H7 (cell line): ENCODE data around the gene PCSK5. TPM values are rescaled to one million over a fixed set of nuclear protein-coding genes. Genes with fewer than 3 reads are reported as not detected.
"Not testable (repeated sequence)": the region's sequence is repeated elsewhere in the genome, so short reads cannot be mapped to it uniquely, and the experiment has no call there.

Source experiments
- DNase-seq: peaks from one replicate; pipeline ENCODE4 v3.0.0; 2012
- H3K27me3 ChIP-seq: 2 replicates; pipeline ENCODE4 v1.6.0; 2011; ENCODE audit warnings: mild to moderate bottlenecking, low read length; ENCODE audit not compliant: control insufficient read depth, insufficient read depth
- H3K36me3 ChIP-seq: replicated peaks from 2 replicates; pipeline ENCODE4 v1.5.1; 2011; ENCODE audit warnings: low read length; ENCODE audit not compliant: control insufficient read depth, insufficient read depth
- H3K4me3 ChIP-seq: 2 replicates; pipeline ENCODE4 v1.5.1; 2011; ENCODE audit warnings: low read depth, mild to moderate bottlenecking, control low read depth, low read length, moderate library complexity; ENCODE audit not compliant: insufficient read depth
- total RNA-seq: library from RNA; depleted of rRNA; stranded (reverse); fragments of >200 nt; shearing (Covaris generic); gene quantifications from 2 replicates; pipeline ENCODE4 v1.2.3, GENCODE V29; 2014

PCSK5 gene
- total RNA-seq, 1 experiment from 2014 or later = 10.1 TPM

DNA sequence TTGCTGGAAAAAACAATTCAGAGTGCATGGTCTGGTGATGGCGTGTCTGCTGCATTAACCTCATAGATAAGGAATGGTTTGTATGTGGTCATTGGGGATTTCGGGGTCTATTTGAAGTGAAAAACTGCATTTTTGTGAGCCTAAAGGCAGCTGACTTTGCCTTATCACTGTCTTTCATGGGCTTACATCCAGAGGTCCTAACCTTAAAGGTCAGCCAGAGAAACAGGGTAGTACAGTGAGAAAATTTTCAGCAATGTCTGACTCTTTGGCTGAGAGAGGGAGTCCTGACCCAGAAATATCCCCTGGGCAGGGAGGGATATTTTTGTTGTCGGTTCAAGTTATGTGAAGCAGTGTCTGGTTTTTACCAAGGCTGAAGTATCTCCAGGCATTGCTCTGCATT lies 5.7 kb downstream of the PCSK5 start:
- no peak for DNase-seq
- Histone ChIP-seq H3K36me3 (no peaks in the 10 kb centered on the region), H3K4me3 (no peak overlapping the region), H3K27me3 (peaks cover 12% of the 10 kb centered on the region)

DNA sequence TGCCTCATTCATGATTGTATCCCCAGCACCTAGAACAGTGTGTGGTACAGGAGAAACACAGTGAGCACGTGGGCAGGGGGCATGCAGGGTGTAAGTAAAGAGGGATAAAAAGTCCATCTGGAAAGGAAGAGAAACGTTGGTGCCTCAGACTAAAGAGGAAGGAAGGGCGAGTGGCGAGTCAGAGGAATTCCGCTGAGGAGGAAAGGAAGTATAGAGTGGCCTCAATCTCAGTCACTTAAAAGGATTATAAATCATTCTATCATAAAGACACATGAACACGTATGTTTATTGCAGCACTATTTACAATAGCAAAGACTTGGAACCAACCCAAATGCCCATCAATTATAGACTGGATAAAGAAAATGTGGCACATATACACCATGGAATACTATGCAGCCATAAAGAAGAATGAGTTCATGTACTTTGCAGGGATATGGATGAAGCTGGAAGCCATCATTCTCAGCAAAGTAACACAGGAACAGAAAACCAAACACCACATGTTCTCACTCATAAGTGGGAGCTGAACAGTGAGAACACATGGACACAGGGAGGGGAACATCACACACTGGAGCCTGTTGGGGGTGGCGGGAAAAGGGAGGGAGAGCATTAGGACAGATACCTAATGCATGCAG lies 10.5 kb downstream of the PCSK5 start:
- not testable (repeated sequence) for DNase-seq, H3K4me3 ChIP-seq, H3K36me3 ChIP-seq

DNA sequence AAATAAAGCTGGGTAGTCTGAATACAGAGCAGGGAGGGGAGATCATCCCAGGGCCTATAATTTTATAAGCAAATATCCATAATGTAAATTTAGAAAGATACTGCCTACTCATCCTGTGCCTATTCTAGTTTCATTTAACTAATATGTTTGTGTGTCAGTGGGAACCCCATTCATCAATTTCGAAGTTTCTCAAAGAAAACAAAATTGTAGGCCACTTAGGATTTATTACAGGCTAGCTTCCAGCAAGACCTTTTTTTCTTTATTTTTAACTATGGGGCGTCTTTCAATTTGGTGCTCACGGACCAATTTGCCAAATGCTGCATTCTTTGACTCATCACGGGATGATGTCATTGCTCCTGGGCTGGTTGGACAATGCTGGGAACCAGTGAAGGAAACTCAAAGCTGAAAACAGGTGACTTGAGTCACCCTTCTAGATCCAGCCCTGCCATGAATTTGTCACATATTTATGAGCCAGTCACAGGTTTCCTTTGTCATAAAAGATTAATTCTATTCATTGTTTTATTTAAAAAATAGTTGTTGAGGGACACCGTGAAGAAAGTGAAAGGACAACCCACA lies 13.4 kb downstream of the PCSK5 start:
- H3K27me3 ChIP-seq = no peaks in the 10 kb centered on the region
- DNase-seq = no peak
- H3K4me3 ChIP-seq = no peak overlapping the region
- H3K36me3 ChIP-seq = no peaks in the 10 kb centered on the region

More for the DNA sequence above, 10.5 kb downstream of the PCSK5 start:
- not testable (repeated sequence) for H3K27me3 ChIP-seq

DNA sequence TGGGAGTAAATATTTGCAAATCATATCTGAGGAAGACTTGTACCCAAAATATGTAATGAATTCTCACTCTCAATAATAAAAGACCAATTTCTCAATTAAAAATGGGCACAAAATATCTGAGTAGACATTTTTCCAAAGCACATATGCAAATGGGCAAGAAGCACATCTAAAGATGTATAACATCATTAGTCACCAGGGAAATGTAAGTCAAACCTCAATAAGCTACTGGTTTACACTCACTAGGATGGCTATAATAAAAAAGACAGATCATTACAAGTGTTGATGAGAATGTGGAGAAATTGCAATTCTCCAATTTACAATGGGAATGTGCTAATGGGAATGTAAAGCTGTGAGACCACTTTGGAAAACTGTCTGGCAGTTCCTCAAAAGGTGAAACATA lies 13.9 kb downstream of the PCSK5 start:
- no peaks in the 10 kb centered on the region for H3K27me3 ChIP-seq
- no peak overlapping the region for H3K4me3 ChIP-seq
- no peak for DNase-seq
- no peaks in the 10 kb centered on the region for H3K36me3 ChIP-seq

DNA sequence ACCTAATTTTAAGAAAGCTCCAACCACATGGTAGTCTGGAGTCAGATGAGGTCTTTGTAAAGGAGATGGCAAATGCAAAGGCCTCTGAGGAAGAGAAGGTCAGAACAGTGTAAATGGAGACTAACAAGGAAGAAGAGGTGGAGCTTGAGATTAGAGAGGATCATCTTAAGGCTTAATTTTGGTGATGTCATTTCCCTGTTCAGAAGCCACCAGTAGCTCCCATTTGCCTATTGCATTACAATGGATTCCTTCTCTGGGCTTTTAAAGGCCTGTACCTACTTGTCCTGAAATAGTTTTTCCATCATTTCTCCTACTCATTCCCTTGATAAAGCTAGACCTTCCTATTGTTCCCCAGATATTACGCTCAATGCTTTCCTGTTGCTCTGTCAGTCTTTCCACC lies 16.1 kb downstream of the PCSK5 start:
- no peak for DNase-seq
- Histone ChIP-seq H3K4me3 (no peak overlapping the region), H3K27me3 (no peaks in the 10 kb centered on the region), H3K36me3 (no peaks in the 10 kb centered on the region)

DNA sequence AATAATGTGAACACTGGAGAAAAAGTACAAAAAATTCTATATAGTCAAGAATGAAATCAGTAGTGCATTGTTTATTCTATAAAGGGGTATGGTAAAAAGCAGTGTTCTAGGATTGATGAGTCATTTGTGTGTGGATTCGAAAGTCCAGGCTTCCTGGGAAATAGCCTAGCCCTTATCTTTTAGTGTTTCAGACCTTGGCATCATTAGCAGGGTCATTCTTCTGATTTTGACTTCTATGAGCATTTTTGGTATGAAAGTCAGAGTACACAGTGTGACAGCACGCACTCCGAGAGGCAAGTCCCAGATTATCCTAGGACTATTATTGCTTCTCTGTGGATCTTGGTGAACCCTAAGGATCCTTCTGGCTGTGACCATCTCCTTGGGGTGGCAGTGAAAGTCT lies 16.9 kb downstream of the PCSK5 start:
- DNase-seq = no peak
- Histone ChIP-seq H3K27me3 (no peaks in the 10 kb centered on the region), H3K4me3 (no peak overlapping the region), H3K36me3 (no peaks in the 10 kb centered on the region)

DNA sequence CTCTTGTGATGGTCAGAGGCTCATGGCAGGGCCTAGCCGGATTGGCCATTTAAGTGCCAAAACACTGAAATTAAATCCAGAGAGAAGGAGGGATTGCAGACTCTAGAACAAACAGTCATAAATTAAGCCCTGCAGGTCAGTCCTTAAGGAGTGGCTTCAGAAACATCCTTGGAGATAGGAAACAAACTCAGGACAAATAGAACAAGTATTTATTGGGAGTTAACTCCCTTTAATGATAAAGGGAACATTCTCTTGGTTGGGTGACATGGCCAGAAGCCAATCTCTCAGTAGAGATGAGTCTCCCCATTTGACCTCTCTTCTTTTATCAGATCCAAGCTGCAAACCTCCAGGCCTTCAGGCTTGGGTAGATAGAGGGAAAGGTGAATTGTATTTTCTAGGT lies 17.4 kb downstream of the PCSK5 start:
- no peaks in the 10 kb centered on the region for H3K36me3 ChIP-seq
- no peaks in the 10 kb centered on the region for H3K27me3 ChIP-seq
- DNase-seq = no peak
- no peak overlapping the region for H3K4me3 ChIP-seq

DNA sequence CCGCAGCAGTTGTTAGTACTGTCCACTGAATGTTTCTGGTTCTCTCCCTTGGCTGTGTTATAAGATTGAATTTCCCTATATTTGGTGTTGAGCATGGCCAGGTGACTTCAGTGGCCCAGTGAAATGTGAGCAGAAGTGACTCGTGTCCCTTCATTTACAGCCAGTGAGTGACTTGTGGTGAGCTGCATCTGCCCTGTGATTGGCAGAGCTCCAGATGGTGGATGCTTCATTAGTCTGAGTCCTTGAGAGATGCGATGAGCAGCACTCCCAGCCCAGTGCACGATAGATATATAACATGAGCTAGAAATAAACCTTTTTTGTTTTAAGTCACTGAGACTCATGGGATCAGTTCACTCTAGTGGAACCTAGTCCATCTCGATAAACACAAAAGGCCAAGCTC lies 19.3 kb downstream of the PCSK5 start:
- Histone ChIP-seq H3K27me3 (no peaks in the 10 kb centered on the region), H3K4me3 (no peak overlapping the region), H3K36me3 (no peaks in the 10 kb centered on the region)
- no peak for DNase-seq

DNA sequence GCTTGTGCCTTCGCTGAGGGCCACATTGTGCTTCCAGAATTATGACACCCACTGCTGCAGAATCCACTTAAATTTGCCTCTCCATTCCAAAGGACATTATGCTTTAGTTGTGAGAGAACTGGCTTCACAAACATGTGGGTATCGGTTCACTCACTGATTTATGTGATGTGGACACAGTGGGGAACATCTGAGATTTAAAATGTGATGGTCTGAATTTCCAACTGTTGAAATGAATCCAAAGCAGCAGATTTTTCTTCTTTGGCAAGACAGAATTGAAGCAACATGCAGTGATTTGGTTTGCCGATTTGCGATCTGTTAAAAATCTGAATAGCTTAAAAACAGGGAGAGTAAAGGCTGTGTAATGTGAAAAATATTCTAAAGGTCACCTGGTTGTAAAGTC lies 20.3 kb downstream of the PCSK5 start:
- no peak for DNase-seq
- no peaks in the 10 kb centered on the region for H3K36me3 ChIP-seq

DNA sequence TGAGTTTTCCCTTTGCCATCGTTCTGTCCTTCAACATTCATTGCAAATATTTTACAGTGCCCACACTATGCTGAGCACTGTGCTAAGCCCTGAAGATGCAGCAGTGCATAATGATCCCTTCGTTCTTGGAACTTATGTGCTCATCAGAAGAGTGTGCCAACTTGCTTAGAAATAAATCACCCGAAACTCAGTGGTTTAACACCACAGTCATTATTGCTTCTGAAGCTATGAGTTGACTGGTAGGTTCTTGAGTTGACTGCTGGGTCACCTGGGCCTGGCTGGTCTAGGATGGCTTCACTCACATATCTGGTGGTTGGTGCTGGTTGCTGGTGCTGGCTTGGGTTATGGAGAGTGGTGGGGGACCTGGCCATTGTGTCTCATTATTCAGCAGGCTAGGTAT lies 20.9 kb downstream of the PCSK5 start:
- Histone ChIP-seq H3K4me3 (no peak overlapping the region), H3K36me3 (no peaks in the 10 kb centered on the region), H3K27me3 (no peaks in the 10 kb centered on the region)
- no peak for DNase-seq

More for the DNA sequence above, 20.3 kb downstream of the PCSK5 start:
- Histone ChIP-seq H3K4me3 (no peak overlapping the region), H3K27me3 (no peaks in the 10 kb centered on the region)

DNA sequence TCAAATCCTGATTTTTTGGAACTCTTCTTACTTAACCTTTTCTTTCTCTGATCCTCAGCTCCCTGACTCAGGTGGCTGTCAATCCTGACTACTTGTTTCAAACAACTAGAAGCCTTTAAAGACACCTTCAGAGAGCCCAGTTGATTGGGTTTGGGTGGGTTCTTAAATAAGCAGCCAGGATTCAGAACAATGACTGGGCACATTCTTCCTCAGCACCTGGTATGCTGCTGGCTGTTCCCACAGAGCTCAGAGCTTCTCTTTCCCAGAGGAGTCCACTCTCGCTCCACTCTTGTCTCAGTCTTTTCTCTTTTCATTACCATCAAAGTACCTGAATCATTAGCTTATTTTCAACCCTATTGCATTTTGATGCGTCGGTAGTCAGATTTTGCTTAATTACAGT lies 22.5 kb downstream of the PCSK5 start:
- Histone ChIP-seq H3K36me3 (no peaks in the 10 kb centered on the region), H3K27me3 (no peaks in the 10 kb centered on the region), H3K4me3 (no peak overlapping the region)
- no peak for DNase-seq

DNA sequence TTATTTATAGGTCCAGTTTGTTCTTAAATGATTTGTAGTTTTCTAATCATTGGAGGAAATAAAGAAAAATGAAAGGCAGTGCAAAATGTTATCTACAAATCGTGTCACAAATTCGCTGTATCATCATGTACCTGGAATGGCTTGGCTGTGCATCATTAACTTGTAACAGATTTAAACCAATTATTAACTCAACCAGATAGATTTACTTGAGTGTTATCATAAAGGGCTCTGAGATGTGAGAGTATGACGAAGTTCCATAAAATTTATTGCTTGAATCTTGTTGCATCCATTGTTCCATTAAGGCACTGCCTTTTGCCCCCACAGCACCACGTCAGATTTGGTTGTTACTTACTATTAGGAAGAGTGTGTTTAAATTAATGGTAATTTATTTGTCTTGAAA lies 23.5 kb downstream of the PCSK5 start:
- no peak overlapping the region for H3K4me3 ChIP-seq
- H3K36me3 ChIP-seq = no peaks in the 10 kb centered on the region
- H3K27me3 ChIP-seq = no peaks in the 10 kb centered on the region
- no peak for DNase-seq

DNA sequence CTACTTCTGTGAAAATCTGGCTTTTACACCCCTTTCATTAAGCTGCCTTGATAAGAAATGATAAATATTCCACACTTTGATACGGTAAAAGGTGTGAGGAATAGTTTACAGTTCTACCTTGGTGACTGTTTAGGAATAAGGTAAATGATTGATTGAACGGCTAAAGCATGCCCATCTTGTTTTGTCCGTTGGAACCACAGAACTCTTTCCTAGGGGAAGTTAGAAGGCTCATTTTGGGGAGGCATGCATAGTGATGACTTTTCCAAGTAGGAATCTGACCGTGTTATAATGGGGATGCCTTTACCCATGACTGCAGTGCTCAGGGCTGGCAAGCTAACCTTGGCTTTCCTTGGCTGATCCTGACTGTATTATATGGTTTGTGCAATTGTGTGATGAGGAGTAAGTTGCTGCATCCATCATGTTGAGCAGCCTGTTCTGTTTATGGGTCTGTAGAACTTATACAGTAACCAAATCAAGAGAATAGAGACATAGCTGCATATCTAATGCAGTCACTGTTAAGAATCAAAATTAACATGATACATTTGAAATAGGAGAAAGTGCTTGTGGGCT lies 24.5 kb downstream of the PCSK5 start:
- Histone ChIP-seq H3K4me3 (no peak overlapping the region), H3K36me3 (no peaks in the 10 kb centered on the region), H3K27me3 (no peaks in the 10 kb centered on the region)
- DNase-seq = no peak

DNA sequence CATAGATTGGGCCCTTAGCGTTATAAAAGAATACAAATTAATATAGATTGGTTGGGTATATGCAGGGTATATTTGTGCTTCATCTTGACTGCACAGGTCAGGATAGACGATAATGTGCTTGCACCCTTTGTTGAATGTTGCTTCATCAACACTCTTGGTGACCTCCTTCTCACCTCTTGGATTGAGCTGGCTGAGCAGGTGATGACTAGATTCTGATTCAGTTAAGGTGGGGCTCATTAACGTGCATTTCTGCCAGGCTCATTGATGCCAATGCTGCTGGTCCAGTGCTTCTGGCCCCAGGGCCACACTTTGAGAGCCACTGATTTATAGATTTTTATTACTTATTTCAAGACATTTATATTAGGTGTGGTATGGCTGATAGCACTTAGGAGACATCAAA lies 27.7 kb downstream of the PCSK5 start:
- no peaks in the 10 kb centered on the region for H3K36me3 ChIP-seq
- no peak overlapping the region for H3K4me3 ChIP-seq
- H3K27me3 ChIP-seq = no peaks in the 10 kb centered on the region
- no peak for DNase-seq

DNA sequence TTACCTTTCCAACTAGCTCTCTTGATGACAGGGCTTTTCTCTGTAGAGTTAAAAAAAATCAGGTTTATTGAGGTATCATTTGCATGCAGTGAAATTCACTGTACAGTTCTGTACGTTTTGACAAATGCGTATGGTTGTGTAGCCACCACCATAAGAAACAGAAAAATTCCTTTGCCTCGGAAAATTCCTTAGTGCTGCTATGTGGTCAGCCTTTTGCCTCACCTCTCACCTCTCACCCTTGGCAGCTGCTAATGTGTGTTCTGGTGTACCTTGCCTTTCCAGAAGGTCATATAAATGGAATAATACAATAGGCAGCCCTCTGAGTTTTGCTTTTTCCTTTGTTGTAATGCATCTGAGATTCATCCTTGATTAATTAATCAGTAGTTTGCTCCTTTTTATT lies 28.4 kb downstream of the PCSK5 start:
- Histone ChIP-seq H3K4me3 (no peak overlapping the region), H3K27me3 (no peaks in the 10 kb centered on the region), H3K36me3 (no peaks in the 10 kb centered on the region)
- no peak for DNase-seq
